OCI-LY1 (cell line): ENCODE measurements around the gene PDCD1.

Experiments
- H2AFZ ChIP-seq: fragments of 200-600 bp; sonication (generic), shearing (Covaris generic); 2 replicates; pipeline ENCODE4 v1.6.0; 2014; ENCODE audit warnings: antibody characterized with exemption, mild to moderate bottlenecking, low read length
- H3F3A ChIP-seq: fragments of 200-600 bp; sonication (generic), shearing (Covaris generic); 2 replicates; pipeline ENCODE4 v1.6.0; 2014; ENCODE audit warnings: mild to moderate bottlenecking, antibody characterized with exemption, low read length, moderate library complexity; ENCODE audit not compliant: insufficient read depth
- H3K27ac ChIP-seq: fragments of 200-600 bp; sonication (generic); 2 replicates; pipeline ENCODE4 v1.5.1; 2014; ENCODE audit warnings: low read length, mixed run types, mild to moderate bottlenecking, low read depth; ENCODE audit not compliant: poor library complexity, severe bottlenecking
- H3K27me3 ChIP-seq: fragments of 200-600 bp; sonication (generic); 2 replicates; pipeline ENCODE4 v1.6.0; 2014; ENCODE audit warnings: antibody characterized with exemption, mild to moderate bottlenecking, low read length, moderate library complexity; ENCODE audit not compliant: insufficient read depth
- H3K36me3 ChIP-seq: fragments of 200-600 bp; sonication (generic); 2 replicates; pipeline ENCODE4 v1.6.1; 2014; ENCODE audit warnings: mild to moderate bottlenecking, antibody characterized with exemption, low read length, moderate library complexity, mixed read lengths; ENCODE audit not compliant: insufficient read depth
- H3K4me1 ChIP-seq: fragments of 200-600 bp; sonication (generic); 2 replicates; pipeline ENCODE4 v1.5.1; 2014; ENCODE audit warnings: mild to moderate bottlenecking, low read length, moderate library complexity; ENCODE audit not compliant: insufficient read depth, severe bottlenecking
- H3K4me2 ChIP-seq: fragments of 200-600 bp; sonication (generic), shearing (Covaris generic); 2 replicates; pipeline ENCODE4 v1.6.1; 2014; ENCODE audit warnings: low read length
- H3K4me3 ChIP-seq: fragments of 200-600 bp; sonication (generic); 2 replicates; pipeline ENCODE4 v1.5.1; 2014; ENCODE audit warnings: low read length, low read depth, mild to moderate bottlenecking, mixed read lengths; ENCODE audit not compliant: poor library complexity, severe bottlenecking
- H3K79me2 ChIP-seq: fragments of 200-600 bp; shearing (Covaris generic); 2 replicates; pipeline ENCODE4 v1.6.1; 2016; ENCODE audit warnings: mixed run types, low read length, mixed read lengths; ENCODE audit not compliant: insufficient read depth
- H3K9ac ChIP-seq: fragments of 200-600 bp; sonication (generic), shearing (Covaris generic); 2 replicates; pipeline ENCODE4 v1.6.1; 2014; ENCODE audit warnings: mild to moderate bottlenecking, low read length, mixed read lengths
- H3K9me2 ChIP-seq: fragments of 200-600 bp; sonication (generic), shearing (Covaris generic); 2 replicates; pipeline ENCODE4 v1.6.1; 2014; ENCODE audit warnings: low read depth, mild to moderate bottlenecking, low read length, mixed read lengths
- H3K9me3 ChIP-seq: fragments of 200-600 bp; shearing (Covaris generic); 2 replicates; pipeline ENCODE4 v1.6.1; 2014; ENCODE audit warnings: low read length, mixed read lengths
- H4K20me1 ChIP-seq: fragments of 200-600 bp; sonication (generic), shearing (Covaris generic); 2 replicates; pipeline ENCODE4 v1.6.0; 2016; ENCODE audit warnings: mild to moderate bottlenecking, low read length; ENCODE audit not compliant: insufficient read depth
- EZH2 ChIP-seq: fragments of 200-600 bp; sonication (generic), shearing (Covaris generic); IDR thresholded peaks from 2 replicates; pipeline ENCODE4 v1.8.0; 2017; ENCODE audit warnings: borderline replicate concordance, mixed run types, mild to moderate bottlenecking, antibody characterized with exemption, low read length, moderate library complexity, mixed read lengths
- TF ChIP-seq, protein P1 (sequence below): fragments of 200-600 bp; sonication (generic), shearing (Covaris generic); IDR thresholded peaks from 2 replicates; pipeline ENCODE4 v1.5.1; 2017; ENCODE audit warnings: mild to moderate bottlenecking, antibody characterized with exemption, low read length, moderate library complexity, mixed read lengths

Gene PDCD1

DNA sequence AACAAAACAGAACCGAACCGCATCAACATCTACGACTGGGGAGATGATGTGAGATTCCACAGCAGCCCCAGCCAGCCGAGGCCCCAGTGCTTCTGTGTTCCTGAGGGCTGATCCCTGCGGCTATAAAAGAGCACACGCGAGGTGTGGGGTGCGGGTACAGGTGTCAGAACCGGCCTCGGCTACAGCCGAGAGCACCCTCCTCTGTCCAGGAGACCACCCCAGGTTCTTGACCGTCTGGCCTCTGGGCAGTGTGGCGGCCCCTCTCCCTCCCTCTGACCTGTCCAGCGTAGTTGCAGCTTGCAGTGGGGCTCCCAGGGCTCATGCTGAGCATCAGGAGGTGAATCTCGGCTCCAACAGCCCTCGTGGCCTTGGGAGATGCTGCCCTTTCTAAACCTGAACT lies 34.6 kb upstream of the PDCD1 start:
- no peak overlapping the region for H2AFZ ChIP-seq
- H3K9me2 ChIP-seq = no peaks in the 10 kb centered on the region
- no peaks in the 10 kb centered on the region for H3F3A ChIP-seq
- H3K9me3 ChIP-seq = no peaks in the 10 kb centered on the region
- H3K79me2 ChIP-seq = no peaks in the 10 kb centered on the region
- no peak overlapping the region for H3K9ac ChIP-seq
- no peaks in the 10 kb centered on the region for H3K36me3 ChIP-seq
- H4K20me1 ChIP-seq = no peaks in the 10 kb centered on the region
- TF ChIP-seq EZH2 = no peak
- TF ChIP-seq, protein P1, sequence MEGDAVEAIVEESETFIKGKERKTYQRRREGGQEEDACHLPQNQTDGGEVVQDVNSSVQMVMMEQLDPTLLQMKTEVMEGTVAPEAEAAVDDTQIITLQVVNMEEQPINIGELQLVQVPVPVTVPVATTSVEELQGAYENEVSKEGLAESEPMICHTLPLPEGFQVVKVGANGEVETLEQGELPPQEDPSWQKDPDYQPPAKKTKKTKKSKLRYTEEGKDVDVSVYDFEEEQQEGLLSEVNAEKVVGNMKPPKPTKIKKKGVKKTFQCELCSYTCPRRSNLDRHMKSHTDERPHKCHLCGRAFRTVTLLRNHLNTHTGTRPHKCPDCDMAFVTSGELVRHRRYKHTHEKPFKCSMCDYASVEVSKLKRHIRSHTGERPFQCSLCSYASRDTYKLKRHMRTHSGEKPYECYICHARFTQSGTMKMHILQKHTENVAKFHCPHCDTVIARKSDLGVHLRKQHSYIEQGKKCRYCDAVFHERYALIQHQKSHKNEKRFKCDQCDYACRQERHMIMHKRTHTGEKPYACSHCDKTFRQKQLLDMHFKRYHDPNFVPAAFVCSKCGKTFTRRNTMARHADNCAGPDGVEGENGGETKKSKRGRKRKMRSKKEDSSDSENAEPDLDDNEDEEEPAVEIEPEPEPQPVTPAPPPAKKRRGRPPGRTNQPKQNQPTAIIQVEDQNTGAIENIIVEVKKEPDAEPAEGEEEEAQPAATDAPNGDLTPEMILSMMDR = no peak
- H3K4me3 ChIP-seq = no peak overlapping the region
- no peak overlapping the region for H3K4me2 ChIP-seq
- no peaks in the 10 kb centered on the region for H3K27me3 ChIP-seq
- no peaks in the 10 kb centered on the region for H3K4me1 ChIP-seq
- no peak overlapping the region for H3K27ac ChIP-seq

- TF ChIP-seq EZH2 = no peak
- TF ChIP-seq, protein P1 = no peak
- Histone ChIP-seq H3K9me2 (no peaks in the 10 kb centered on the region), H3K4me1 (no peaks in the 10 kb centered on the region), H3K9me3 (no peaks in the 10 kb centered on the region), H3K79me2 (no peaks in the 10 kb centered on the region), H4K20me1 (no peaks in the 10 kb centered on the region), H3K4me3 (no peak overlapping the region), H3K9ac (no peak overlapping the region), H3K27me3 (no peaks in the 10 kb centered on the region), H3K4me2 (no peak overlapping the region), H3K36me3 (no peaks in the 10 kb centered on the region), H3F3A (no peaks in the 10 kb centered on the region), H3K27ac (no peak overlapping the region), H2AFZ (no peak overlapping the region)
Measured at GRCh38 chr2:241892299-241893137, 33.8 kb upstream of the PDCD1 start.

GRCh38 chr2:241891988-241892298 lies 33.2 kb upstream of the PDCD1 start:
- Histone ChIP-seq H3K27me3 (no peaks in the 10 kb centered on the region), H3K9ac (no peak overlapping the region), H4K20me1 (no peaks in the 10 kb centered on the region), H3K79me2 (no peaks in the 10 kb centered on the region), H3K27ac (no peak overlapping the region), H3K9me2 (no peaks in the 10 kb centered on the region), H3F3A (no peaks in the 10 kb centered on the region), H3K4me1 (no peaks in the 10 kb centered on the region), H3K36me3 (no peaks in the 10 kb centered on the region), H3K9me3 (no peaks in the 10 kb centered on the region), H2AFZ (no peak overlapping the region), H3K4me3 (no peak overlapping the region), H3K4me2 (no peak overlapping the region)
- TF ChIP-seq, protein P1 = no peak
- TF ChIP-seq EZH2 = no peak
